ENCODE results near the gene LPP.

Gene LPP

GRCh38 chr3:188875413-188875812, 721.5 kb downstream of the LPP start:
- no peak for DNase-seq

GRCh38 chr3:188876370-188876769, 722.4 kb downstream of the LPP start:
- no peak for DNase-seq

GRCh38 chr3:188877381-188877780, 723.4 kb downstream of the LPP start:
- DNase-seq, result no peak

- DNase-seq, result no peak
Measured at GRCh38 chr3:188878076-188878475, 724.1 kb downstream of the LPP start.

- DNase-seq, result no peak
Measured at GRCh38 chr3:188881954-188882641, 728.1 kb downstream of the LPP start.

GRCh38 chr3:188884299-188885043, 730.5 kb downstream of the LPP start:
- no peak for DNase-seq

- DNase-seq, result no peak
Measured at GRCh38 chr3:188888321-188889053, 734.5 kb downstream of the LPP start.

GRCh38 chr3:188889054-188889491, 735.1 kb downstream of the LPP start:
- DNase-seq, result no peak

- no peak for DNase-seq
Measured at GRCh38 chr3:188890572-188891270, 736.8 kb downstream of the LPP start.

GRCh38 chr3:188899881-188900280, 745.9 kb downstream of the LPP start:
- no peak for DNase-seq

- DNase-seq, result no peak
Measured at GRCh38 chr3:188900421-188900951, 746.5 kb downstream of the LPP start.

- no peak for DNase-seq
Measured at GRCh38 chr3:188901126-188901525, 747.2 kb downstream of the LPP start.

- DNase-seq, result no peak
Measured at GRCh38 chr3:188901671-188902287, 747.8 kb downstream of the LPP start.

GRCh38 chr3:188904670-188905069, 750.7 kb downstream of the LPP start:
- no peak for DNase-seq

- no peak for DNase-seq
Measured at GRCh38 chr3:188905547-188905946, 751.6 kb downstream of the LPP start.

- DNase-seq, result no peak
Measured at GRCh38 chr3:188906236-188906635, 752.3 kb downstream of the LPP start.

GRCh38 chr3:188908002-188908850, 754.3 kb downstream of the LPP start:
- DNase-seq, result no peak

- no peak for DNase-seq
Measured at GRCh38 chr3:188911026-188911850, 757.3 kb downstream of the LPP start.

- no peak for DNase-seq
Measured at GRCh38 chr3:188913084-188913483, 759.1 kb downstream of the LPP start.

- DNase-seq, result no peak
Measured at GRCh38 chr3:188914552-188914951, 760.6 kb downstream of the LPP start.

Measured in CD4-positive, alpha-beta T cell treated with Interleukin-4 for 1 hour (primary cell).